ENCODE results near the gene AQP3.
"Not testable (repeated sequence)": the region's sequence is repeated elsewhere in the genome, so short reads cannot be mapped to it uniquely, and the experiment has no call there.

AQP3 gene

DNA sequence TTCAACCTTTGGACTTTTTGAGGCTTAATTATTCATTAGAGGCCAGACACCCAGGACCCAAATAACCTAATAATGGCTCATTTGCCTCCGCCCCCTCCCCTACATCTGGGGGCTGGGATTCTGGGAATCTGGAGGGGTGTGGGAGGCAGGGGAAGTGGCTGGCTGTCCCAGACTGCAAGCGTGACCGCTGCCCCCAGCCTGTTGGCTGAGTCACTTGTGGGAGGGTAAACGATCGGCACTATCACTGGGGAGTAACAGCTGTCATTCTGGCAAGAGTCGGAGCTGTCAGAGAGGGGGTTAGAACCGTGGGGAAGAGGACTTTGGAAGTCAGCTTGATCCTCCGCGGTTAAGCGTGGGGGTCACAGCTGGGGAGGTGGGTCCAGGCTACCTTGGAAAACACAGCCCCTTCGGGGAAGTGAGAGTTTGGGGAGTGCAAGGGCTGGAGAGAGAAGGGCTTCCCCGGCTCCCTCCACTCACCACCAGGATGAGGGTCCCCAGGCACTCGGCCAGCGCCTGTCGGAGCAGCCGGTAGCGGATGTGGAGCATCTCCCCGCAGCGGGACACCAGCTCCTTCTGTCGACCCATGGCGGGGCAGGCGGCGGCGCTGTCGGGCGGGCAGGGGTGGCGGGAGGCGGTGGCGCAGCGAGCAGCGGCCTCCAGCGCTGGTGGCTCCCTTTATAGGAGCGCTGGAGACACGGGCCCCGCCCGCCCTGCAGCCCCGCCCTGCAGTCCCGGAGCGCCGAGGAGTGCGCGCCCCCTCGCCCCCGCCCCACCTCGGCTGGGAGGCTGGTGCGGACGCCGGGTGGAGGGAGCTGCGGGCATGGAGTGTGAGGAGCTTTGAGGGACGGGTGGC is at the start of gene AQP3:
Gene AQP3 (minus strand): TSS at position 648 of the 853 bp plus-strand sequence. CDS start 63 bp downstream, at position 585.
- DNase-seq = peak; percentile 39 to 52

DNA sequence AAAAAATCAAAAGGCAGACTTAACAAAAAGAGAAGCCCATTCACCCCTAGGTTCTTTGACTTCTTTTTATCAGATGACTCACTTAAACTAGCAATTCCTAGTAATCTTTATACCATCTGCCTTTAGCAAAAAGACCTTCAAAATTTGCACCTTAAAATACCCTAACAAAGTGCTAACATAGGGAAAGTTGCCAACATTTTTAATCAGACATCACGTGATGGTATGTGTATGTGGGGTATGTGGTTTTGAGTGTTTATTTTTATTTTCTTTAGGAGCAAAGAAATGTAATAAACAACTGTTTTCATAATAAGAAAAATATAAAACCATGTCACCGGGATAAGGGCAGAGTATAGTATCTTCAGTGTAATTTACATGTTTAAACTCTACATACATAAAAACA is 46.4 kb upstream of the AQP3 start:
- DNase-seq = not testable (repeated sequence)

- no peak for DNase-seq
Observed at GRCh38 chr9:33489066-33489465, 41.7 kb upstream of the AQP3 start.

GRCh38 chr9:33485312-33485711 is 37.9 kb upstream of the AQP3 start:
- DNase-seq = not testable (repeated sequence)

DNA sequence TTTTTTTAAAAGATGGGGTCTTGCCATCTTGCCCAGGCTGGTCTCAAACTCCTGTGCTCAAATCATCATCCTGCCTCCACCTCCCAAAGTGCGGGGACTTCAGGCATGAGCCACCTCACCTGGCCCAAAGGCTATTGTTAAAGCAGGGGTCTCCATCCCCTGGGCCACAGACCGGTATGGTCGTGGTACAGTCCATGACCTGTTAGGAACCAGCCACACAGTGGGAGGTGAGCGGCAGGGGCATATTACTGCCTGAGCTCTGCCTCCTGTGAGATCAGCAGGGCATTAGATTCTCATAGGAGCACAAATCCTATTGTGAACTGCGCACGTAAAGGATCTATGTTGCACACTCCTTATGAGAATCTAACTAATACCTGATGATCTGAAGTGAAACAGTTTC is 33.6 kb upstream of the AQP3 start:
- no peak for DNase-seq

DNA sequence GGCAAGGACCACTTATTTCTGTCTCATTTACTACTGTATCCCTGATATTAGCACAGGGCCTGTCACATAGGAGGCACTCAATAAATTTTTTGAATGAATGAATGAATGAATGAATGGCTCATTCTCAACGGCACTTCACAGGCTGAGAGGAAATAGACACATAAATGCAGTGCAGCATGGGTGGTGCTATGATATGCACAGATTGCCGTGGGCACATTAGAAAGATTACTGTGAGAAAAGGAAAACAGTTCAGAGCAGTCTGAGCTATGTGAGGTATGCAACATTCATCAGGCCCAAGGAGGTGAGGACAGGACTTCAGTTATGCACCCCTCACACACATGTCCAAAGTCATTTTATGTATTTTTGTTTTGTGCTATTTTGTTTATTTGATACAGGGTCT is 32.7 kb upstream of the AQP3 start:
- DNase-seq = no peak

DNA sequence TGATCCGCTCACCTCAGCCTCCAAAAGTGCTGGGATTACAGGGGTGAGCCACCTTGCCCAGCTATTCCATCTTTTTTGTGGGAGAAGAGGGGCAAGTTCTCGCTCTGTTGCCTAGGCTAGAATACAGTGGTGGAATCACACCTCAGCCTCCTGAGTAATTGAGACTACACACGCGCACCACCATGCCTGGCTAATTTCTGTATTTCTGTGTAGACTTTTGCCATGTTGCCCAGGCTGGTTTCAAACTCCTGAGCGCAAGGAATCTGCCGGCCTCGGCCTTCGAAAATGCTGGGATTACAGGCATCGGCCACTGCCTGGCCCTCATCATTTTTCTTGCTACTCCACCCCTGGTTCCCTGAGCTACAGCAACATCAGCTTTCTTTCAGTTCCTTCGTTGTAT is 29.1 kb upstream of the AQP3 start:
- DNase-seq = no peak

GRCh38 chr9:33475357-33475756 is 28.0 kb upstream of the AQP3 start:
- DNase-seq = no peak

- DNase-seq = peak; percentile 76 to 98
Observed at GRCh38 chr9:33473643-33474352, 26.4 kb upstream of the AQP3 start, which contains the start of gene NOL6. Gene NOL6, minus strand, starts transcription at chr9:33473924. Its CDS starts 82 bp downstream, at chr9:33473842.

DNA sequence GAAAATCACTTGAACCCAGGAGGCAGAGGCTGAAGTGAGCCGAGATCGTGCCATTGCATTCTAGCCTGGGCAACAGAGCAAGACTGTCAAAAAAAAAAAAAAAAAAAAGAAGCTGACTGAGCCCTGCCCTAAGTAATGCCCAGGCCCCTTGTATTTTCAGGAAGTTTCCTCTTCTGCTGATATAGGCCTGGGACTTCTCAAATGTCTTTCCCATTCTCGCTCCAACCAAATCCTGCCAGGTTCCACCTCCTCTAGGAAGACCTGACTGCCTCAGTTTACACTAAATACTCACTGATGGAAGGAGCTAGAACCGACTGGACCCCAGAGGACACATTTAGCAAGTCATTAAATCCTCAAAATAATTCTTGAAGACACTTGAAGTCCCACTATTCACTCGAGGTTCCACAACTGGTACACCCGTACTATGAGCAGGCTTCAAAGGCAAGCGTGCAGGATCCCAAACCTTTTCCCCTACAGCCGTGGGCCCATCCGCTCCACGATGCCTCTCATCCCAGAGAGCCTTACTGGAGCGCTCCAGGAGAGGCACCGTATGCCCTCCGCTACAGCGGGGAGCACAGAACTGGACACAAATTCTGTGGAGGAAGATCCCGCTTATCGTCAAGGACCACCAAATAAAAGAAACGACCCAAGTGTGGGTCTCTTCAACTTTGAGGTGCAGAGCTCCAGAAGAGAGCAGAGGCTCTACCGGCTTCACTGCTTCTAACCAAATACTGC is 25.7 kb upstream of the AQP3 start:
- no peak for DNase-seq

GRCh38 chr9:33472171-33472880 is 24.9 kb upstream of the AQP3 start:
- no peak for DNase-seq

DNA sequence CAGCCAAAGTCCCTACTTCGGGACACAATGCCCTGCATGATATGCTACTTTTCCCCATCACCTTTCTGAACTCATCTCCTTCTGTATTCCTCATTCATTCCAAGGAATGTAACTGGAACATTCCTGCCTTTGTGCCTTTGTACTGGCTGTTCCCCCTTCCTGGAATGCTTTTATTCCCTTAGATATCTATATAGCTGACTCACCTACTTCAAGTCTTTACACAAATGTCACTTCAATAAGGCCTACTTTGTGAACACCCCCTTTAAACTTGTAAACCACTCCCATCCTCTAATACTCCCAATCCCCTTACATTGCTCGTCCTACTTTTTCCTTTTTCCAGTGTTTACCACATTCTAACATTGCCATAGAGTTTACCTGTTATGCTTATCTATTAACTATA is 24.0 kb upstream of the AQP3 start:
- no peak for DNase-seq

GRCh38 chr9:33469891-33470290 is 22.5 kb upstream of the AQP3 start:
- no peak for DNase-seq

- no peak for DNase-seq
Observed at GRCh38 chr9:33468797-33469621, 21.6 kb upstream of the AQP3 start.

DNA sequence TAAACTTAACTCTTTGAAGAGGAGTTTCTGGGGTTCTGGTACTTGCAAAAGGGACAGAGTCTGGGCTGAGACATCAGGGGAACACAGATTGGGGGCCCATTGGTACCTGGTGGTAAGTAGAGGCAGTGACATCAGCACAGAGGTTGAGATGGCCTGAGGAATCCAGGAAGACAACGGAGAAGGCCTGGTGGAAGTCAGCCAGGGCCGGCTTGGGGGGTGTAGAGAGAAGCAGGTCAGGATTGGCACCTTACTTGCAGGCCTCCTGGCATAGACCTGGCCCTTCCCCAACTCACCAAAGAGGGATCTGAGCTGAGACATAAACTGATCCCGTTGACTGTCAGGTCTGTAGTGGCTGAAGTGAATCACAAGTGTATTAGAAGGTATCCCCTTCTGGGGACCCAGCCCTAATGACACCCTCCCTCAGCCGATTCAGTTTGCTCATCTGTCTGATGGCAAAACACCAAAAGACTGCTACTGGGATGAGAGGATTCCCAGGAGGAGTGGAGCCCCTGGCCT is 20.9 kb upstream of the AQP3 start:
- no peak for DNase-seq

- no peak for DNase-seq
Observed at GRCh38 chr9:33467526-33467925, 20.1 kb upstream of the AQP3 start.

DNA sequence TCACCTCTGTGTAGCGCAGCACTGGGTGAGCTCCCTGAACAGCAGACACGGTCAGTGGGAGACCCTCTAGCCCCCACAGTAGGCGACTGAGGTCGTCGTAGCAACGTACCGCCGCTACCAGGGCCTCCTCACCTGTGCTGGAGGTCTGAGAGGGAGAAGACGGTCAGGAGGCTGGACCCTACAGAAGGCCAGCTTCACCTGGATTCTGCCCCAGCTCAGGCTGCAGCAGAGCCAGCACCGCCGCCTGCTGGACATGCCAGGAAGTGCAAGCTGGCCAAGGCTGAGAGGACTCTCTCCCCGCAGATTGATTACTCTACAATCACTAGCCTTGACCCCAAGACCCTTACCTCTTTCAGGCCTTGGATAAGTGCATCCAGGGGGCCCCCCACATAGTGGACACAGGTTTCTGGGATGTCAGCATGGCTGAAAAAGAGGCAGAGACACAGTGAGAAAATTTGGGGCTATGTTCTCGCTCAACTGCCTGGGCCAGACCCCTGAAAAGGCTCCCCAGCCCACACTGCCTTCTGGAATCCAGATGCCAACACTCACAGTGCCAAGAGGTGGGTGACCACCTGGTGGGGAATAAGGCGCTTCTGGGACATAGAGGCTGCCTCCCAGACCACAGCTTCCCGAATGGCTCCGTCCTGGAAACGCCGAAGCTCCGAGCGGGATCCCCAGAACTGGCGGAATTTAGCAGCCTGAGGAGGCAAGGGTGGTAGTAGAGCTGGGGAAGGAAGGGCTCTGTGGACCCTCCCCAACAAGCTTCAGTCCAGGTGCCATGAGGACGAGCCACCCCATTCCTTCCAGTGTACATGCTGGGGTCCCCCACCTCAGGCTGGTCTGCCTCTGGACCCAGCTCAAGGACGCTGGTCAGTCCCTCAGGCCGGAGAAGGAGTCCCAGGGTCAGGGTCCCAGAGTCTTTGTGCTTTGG is 19.4 kb upstream of the AQP3 start:
- peak in 1 of 2 donors; percentile 18 for DNase-seq

DNA sequence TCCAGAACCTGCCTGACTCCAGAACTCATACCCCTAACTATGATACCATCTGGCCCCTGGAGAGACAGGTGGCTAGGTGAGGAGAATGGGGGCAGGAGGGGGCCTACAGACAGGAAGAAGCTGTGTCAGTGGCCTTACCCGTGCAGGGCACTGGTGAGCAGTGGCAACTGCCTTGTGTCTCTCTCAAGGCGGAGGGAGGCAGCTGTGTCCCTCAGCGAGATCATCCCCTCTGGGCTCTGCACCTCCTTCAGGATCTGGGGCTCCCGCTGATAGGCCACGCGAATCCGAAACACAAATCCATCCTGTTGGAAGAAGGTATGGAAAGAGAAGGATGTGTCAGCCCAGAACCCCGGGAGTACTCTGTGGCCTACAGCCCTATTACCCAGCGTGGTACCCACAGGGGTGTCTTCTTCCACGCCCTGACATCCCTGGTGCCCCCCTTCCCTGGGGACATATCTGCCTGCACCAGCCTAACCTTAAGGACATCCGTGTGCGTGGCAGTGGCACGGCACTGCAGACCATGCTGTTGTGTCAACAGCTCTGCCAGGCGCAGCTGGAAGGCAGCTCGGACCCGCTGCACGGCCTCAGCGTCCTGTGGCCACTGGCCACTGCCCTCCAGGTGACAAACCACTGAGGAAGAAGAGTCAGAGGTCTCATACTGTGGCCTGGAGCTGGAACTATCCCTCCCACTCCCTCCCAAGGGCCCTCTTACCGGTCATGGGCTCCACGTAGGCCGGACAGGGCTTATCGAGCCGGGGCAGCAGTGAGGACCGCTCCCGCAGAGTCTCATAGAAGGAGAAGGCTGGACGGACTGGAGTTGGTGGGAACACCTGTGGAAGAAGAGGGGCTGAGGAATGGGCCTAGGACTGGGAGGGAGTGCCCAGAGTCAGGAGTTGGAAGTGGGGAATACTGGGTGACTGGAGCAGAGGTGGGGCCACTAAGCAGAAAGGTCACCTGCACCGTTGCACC is 18.5 kb upstream of the AQP3 start:
- no peak for DNase-seq

DNA sequence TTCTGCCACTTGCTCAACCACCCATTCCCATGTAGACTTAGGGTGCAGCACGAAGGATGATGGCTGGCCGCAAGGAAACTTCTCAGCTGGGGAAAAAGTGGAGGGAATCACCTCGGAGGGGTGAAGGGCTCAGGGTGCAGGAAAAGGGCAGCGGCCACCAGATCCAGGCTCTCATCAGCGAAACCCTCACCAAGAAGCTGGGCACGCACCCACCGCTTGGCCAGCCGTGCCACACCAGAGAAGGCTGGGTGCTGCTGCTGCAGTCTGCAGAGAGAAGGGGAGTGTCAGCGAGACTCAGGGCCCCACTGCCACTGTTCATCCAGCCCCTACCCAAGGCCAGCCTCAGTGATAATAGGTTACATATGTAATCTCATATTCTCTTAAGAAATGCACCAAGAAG is 17.7 kb upstream of the AQP3 start:
- DNase-seq = no peak
